ENCODE results near the gene GPR160.

Gene GPR160

DNA sequence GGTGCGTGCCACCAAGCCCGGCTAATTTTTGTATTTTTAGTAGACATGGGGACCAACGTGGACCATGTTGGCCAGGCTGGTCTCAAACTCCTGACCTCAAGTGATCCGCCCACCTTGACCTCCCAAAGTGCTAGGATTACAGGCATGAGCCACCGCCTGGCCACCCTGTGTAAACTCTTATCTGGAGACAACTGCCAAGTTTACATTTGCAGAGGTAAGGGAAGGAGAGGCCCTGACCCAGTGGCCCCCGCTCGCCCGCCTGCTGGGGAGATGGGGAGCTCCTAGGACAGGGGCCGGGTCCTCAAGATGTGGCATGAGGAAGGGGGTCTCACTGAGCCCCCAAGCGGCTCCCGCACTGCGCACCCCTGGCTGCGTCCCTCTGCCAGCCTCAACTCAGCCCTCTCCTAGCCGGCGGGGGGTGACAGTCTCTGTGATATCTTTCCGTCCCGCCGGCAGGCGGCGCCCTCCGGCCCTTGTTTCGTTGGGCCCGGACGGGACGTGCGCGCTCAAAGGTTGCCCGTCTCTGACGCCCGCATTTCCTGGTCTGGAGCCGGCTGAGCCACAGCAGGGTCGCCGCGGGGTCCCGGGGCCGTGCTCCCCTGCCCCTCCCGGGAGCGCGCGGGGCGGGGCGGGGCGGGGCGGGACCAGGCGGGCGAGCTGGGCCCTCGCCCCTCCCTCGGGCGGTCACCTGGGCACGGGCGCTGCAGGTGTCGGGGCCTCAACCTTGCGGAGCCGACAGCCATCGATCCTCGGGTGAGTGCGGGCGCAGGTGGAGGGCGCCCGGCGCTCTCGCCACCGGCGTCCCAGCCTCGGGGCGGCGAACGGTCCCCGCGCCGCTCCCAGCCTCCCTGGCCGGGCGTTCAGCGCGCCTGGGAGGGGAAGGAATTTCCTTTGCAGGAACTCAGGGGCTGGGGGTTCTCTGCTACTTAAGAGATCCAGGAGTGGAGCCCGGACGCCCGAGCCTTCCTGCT, at the start of gene GPR160:
GPR160 (plus strand) TSS at position 533 of the 971 bp plus-strand sequence. CDS start 45,978 bp downstream, outside the sequence.
- H3K27me3 ChIP-seq (ENCODE audit: control insufficient read depth, insufficient read depth, low read length): no peaks in the 10 kb centered on the region
- H3K9me3 ChIP-seq (ENCODE audit: control insufficient read depth, insufficient read depth, low read length): no peaks in the 10 kb centered on the region
- peak within 1 kb of the TSS; percentile 84 for H3K4me3 ChIP-seq (ENCODE audit: low read depth, low read length)
- H3K9ac ChIP-seq (ENCODE audit: low read depth, low read length): 0 out of 2 replicates have a peak within 1 kb of the TSS, but pooled peaks have one; percentile 12
- H3K27ac ChIP-seq (ENCODE audit: low read depth, low read length): no peak within 1 kb of the TSS
- H3K36me3 ChIP-seq (ENCODE audit: control insufficient read depth, insufficient read depth, low read length): no peaks in the 10 kb centered on the region
- H3K4me1 ChIP-seq (ENCODE audit: control insufficient read depth, insufficient read depth, low read length): peaks cover 15% of the 10 kb centered on the region

- Histone ChIP-seq H3K9ac (ENCODE audit: low read depth, low read length) (no peak overlapping the region), H3K27ac (ENCODE audit: low read depth, low read length) (no peak overlapping the region), H3K27me3 (ENCODE audit: control insufficient read depth, insufficient read depth, low read length) (no peaks in the 10 kb centered on the region), H3K4me3 (ENCODE audit: low read depth, low read length) (no peak overlapping the region), H3K36me3 (ENCODE audit: control insufficient read depth, insufficient read depth, low read length) (peaks cover 96% of the 10 kb centered on the region), H3K9me3 (ENCODE audit: control insufficient read depth, insufficient read depth, low read length) (no peaks in the 10 kb centered on the region), H3K4me1 (ENCODE audit: control insufficient read depth, insufficient read depth, low read length) (no peaks in the 10 kb centered on the region)
Observed at GRCh38 chr3:169990431-169990830, 47.4 kb upstream of the GPR160 start.

DNA sequence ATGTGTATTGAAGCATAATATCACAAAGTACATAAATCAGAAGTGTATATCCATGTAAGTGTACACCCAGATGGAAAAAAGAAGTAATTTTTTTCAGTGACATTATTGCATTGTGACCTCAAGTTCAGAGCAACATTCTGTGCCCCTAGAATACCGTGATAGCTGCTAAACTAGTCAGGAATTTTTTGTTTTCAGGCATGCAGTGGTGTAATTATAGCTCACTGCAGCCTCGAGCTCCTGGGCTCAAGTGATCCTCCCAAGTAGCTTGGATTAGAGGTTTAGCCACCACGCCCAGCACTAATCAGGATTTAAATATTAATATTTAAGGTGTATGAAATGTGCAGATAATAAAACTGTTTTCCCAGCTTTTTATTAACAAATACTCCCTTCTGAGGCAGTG, 45.6 kb upstream of the GPR160 start:
- no peak overlapping the region for H3K4me3 ChIP-seq (ENCODE audit: low read depth, low read length)
- no peaks in the 10 kb centered on the region for H3K27me3 ChIP-seq (ENCODE audit: control insufficient read depth, insufficient read depth, low read length)
- H3K27ac ChIP-seq (ENCODE audit: low read depth, low read length): no peak overlapping the region
- H3K9ac ChIP-seq (ENCODE audit: low read depth, low read length): no peak overlapping the region
- H3K36me3 ChIP-seq (ENCODE audit: control insufficient read depth, insufficient read depth, low read length): peaks cover 88% of the 10 kb centered on the region
- H3K4me1 ChIP-seq (ENCODE audit: control insufficient read depth, insufficient read depth, low read length): no peaks in the 10 kb centered on the region
- H3K9me3 ChIP-seq (ENCODE audit: control insufficient read depth, insufficient read depth, low read length): no peaks in the 10 kb centered on the region

- no peak overlapping the region for H3K9ac ChIP-seq (ENCODE audit: low read depth, low read length)
- H3K27me3 ChIP-seq (ENCODE audit: control insufficient read depth, insufficient read depth, low read length): no peaks in the 10 kb centered on the region
- H3K4me3 ChIP-seq (ENCODE audit: low read depth, low read length): no peak overlapping the region
- H3K27ac ChIP-seq (ENCODE audit: low read depth, low read length): no peak overlapping the region
- no peaks in the 10 kb centered on the region for H3K4me1 ChIP-seq (ENCODE audit: control insufficient read depth, insufficient read depth, low read length)
- H3K36me3 ChIP-seq (ENCODE audit: control insufficient read depth, insufficient read depth, low read length): peaks cover 82% of the 10 kb centered on the region
- no peaks in the 10 kb centered on the region for H3K9me3 ChIP-seq (ENCODE audit: control insufficient read depth, insufficient read depth, low read length)
Observed at GRCh38 chr3:169992781-169993180, 45.0 kb upstream of the GPR160 start.

GRCh38 chr3:169993761-169994160, 44.0 kb upstream of the GPR160 start:
- Histone ChIP-seq H3K36me3 (ENCODE audit: control insufficient read depth, insufficient read depth, low read length) (peaks cover 72% of the 10 kb centered on the region), H3K27ac (ENCODE audit: low read depth, low read length) (no peak overlapping the region), H3K9ac (ENCODE audit: low read depth, low read length) (no peak overlapping the region), H3K4me1 (ENCODE audit: control insufficient read depth, insufficient read depth, low read length) (no peaks in the 10 kb centered on the region), H3K4me3 (ENCODE audit: low read depth, low read length) (no peak overlapping the region), H3K27me3 (ENCODE audit: control insufficient read depth, insufficient read depth, low read length) (no peaks in the 10 kb centered on the region), H3K9me3 (ENCODE audit: control insufficient read depth, insufficient read depth, low read length) (no peaks in the 10 kb centered on the region)

DNA sequence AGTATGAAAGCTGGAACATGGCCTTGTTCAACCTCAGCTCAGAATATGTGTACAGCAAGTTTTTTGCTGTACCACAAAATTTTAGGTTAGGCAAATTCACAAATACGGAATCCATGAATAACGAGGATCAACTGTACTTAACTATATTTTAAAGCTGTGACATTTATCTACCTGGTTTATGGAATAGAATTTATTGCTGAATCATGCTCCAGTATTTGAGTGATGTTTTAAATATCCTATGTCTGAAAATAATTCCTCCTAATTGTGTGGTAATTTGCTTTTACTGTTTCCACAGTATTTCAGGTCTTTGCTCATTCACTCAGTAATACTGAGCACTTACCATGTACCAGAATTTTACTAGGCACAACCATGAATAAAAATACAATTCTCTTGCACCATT, 41.7 kb upstream of the GPR160 start:
- no peak overlapping the region for H3K4me3 ChIP-seq (ENCODE audit: low read depth, low read length)
- H3K27me3 ChIP-seq (ENCODE audit: control insufficient read depth, insufficient read depth, low read length): no peaks in the 10 kb centered on the region
- no peak overlapping the region for H3K27ac ChIP-seq (ENCODE audit: low read depth, low read length)
- no peaks in the 10 kb centered on the region for H3K9me3 ChIP-seq (ENCODE audit: control insufficient read depth, insufficient read depth, low read length)
- H3K36me3 ChIP-seq (ENCODE audit: control insufficient read depth, insufficient read depth, low read length): peaks cover 52% of the 10 kb centered on the region
- no peak overlapping the region for H3K9ac ChIP-seq (ENCODE audit: low read depth, low read length)
- H3K4me1 ChIP-seq (ENCODE audit: control insufficient read depth, insufficient read depth, low read length): no peaks in the 10 kb centered on the region

- H3K9me3 ChIP-seq (ENCODE audit: control insufficient read depth, insufficient read depth, low read length): no peaks in the 10 kb centered on the region
- no peak overlapping the region for H3K4me3 ChIP-seq (ENCODE audit: low read depth, low read length)
- peaks cover 26% of the 10 kb centered on the region for H3K36me3 ChIP-seq (ENCODE audit: control insufficient read depth, insufficient read depth, low read length)
- no peak overlapping the region for H3K9ac ChIP-seq (ENCODE audit: low read depth, low read length)
- H3K27me3 ChIP-seq (ENCODE audit: control insufficient read depth, insufficient read depth, low read length): no peaks in the 10 kb centered on the region
- H3K4me1 ChIP-seq (ENCODE audit: control insufficient read depth, insufficient read depth, low read length): no peaks in the 10 kb centered on the region
- no peak overlapping the region for H3K27ac ChIP-seq (ENCODE audit: low read depth, low read length)
Observed at GRCh38 chr3:169998668-169999131, 39.1 kb upstream of the GPR160 start.

- Histone ChIP-seq H3K36me3 (ENCODE audit: control insufficient read depth, insufficient read depth, low read length) (peaks cover 18% of the 10 kb centered on the region), H3K9ac (ENCODE audit: low read depth, low read length) (no peak overlapping the region), H3K4me3 (ENCODE audit: low read depth, low read length) (no peak overlapping the region), H3K4me1 (ENCODE audit: control insufficient read depth, insufficient read depth, low read length) (no peaks in the 10 kb centered on the region), H3K9me3 (ENCODE audit: control insufficient read depth, insufficient read depth, low read length) (no peaks in the 10 kb centered on the region), H3K27ac (ENCODE audit: low read depth, low read length) (no peak overlapping the region), H3K27me3 (ENCODE audit: control insufficient read depth, insufficient read depth, low read length) (no peaks in the 10 kb centered on the region)
Observed at GRCh38 chr3:169999433-169999832, 38.4 kb upstream of the GPR160 start.

- no peak overlapping the region for H3K9ac ChIP-seq (ENCODE audit: low read depth, low read length)
- H3K4me3 ChIP-seq (ENCODE audit: low read depth, low read length): no peak overlapping the region
- H3K27ac ChIP-seq (ENCODE audit: low read depth, low read length): no peak overlapping the region
- H3K9me3 ChIP-seq (ENCODE audit: control insufficient read depth, insufficient read depth, low read length): no peaks in the 10 kb centered on the region
- no peaks in the 10 kb centered on the region for H3K27me3 ChIP-seq (ENCODE audit: control insufficient read depth, insufficient read depth, low read length)
- peaks cover 14% of the 10 kb centered on the region for H3K36me3 ChIP-seq (ENCODE audit: control insufficient read depth, insufficient read depth, low read length)
- H3K4me1 ChIP-seq (ENCODE audit: control insufficient read depth, insufficient read depth, low read length): no peaks in the 10 kb centered on the region
Observed at GRCh38 chr3:170000051-170000450, 37.7 kb upstream of the GPR160 start.

DNA sequence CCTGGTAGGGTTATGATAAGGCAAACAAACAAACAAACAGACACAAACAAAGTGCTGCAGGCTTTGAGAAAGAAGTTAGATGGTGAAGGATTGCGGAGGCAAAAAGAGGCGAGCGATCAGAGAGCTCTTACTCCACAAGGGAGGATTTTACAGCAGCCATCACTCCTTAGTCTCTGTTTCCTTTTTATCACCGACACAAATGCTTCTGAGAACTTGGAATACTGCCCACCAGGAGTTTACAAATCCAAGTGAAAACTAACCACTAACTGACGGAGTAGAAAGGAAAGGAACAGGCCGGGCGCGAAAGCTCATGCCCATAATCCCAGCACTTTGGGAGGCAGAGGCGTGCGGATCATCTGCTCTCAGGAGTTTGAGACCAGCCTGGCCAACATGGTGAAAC, 35.6 kb upstream of the GPR160 start:
- Histone ChIP-seq H3K4me3 (ENCODE audit: low read depth, low read length) (no peak overlapping the region), H3K9me3 (ENCODE audit: control insufficient read depth, insufficient read depth, low read length) (no peaks in the 10 kb centered on the region), H3K27ac (ENCODE audit: low read depth, low read length) (no peak overlapping the region), H3K4me1 (ENCODE audit: control insufficient read depth, insufficient read depth, low read length) (no peaks in the 10 kb centered on the region), H3K27me3 (ENCODE audit: control insufficient read depth, insufficient read depth, low read length) (no peaks in the 10 kb centered on the region), H3K9ac (ENCODE audit: low read depth, low read length) (no peak overlapping the region), H3K36me3 (ENCODE audit: control insufficient read depth, insufficient read depth, low read length) (no peaks in the 10 kb centered on the region)

DNA sequence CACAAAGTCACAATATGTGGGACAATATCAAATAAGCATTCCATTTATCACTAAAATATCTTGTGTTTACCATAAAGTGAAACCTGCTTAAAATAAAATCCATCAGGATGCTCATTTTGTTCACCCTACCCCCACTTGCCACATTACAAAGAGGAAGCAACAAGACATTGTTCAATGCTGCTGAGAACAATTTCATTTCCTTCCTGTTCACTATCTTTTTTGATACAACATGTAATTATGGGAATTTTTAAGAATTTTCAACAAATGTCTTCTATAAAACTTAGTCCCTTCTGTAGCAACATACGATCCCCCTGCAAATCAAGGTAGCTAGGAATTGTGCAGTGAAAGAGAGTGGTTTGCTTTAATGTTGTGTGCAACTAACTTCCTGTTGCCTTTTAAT, 34.9 kb upstream of the GPR160 start:
- no peak overlapping the region for H3K27ac ChIP-seq (ENCODE audit: low read depth, low read length)
- H3K9me3 ChIP-seq (ENCODE audit: control insufficient read depth, insufficient read depth, low read length): no peaks in the 10 kb centered on the region
- no peaks in the 10 kb centered on the region for H3K36me3 ChIP-seq (ENCODE audit: control insufficient read depth, insufficient read depth, low read length)
- no peaks in the 10 kb centered on the region for H3K4me1 ChIP-seq (ENCODE audit: control insufficient read depth, insufficient read depth, low read length)
- H3K9ac ChIP-seq (ENCODE audit: low read depth, low read length): no peak overlapping the region
- H3K27me3 ChIP-seq (ENCODE audit: control insufficient read depth, insufficient read depth, low read length): no peaks in the 10 kb centered on the region
- H3K4me3 ChIP-seq (ENCODE audit: low read depth, low read length): no peak overlapping the region

Measured in HUES48 (cell line).